Fibroblast of lung (primary cell): ENCODE measurements around the gene LYPD6. TPM values are rescaled to one million over a fixed set of nuclear protein-coding genes. Genes with fewer than 3 reads are reported as not detected.
"Not testable (repeated sequence)": the region's sequence is repeated elsewhere in the genome, so short reads cannot be mapped to it uniquely, and the experiment has no call there.

Experiments
- DNase-seq, 2 donors: peaks; one replicate each; pipeline versions ENCODE4 v3.0.0 to v3.0.0-alpha.2; 2010; ENCODE audit warnings: low read depth in 2 of 2
- H2AFZ ChIP-seq: 2 replicates; pipeline ENCODE4 v1.5.1; 2012; ENCODE audit warnings: low read length, control low read depth, inconsistent platforms
- H3K27ac ChIP-seq: 2 replicates; pipeline ENCODE4 v1.5.1; 2011; ENCODE audit warnings: low read length, control low read depth; ENCODE audit not compliant: insufficient read depth
- H3K27me3 ChIP-seq: 2 replicates; pipeline ENCODE4 v1.5.1; 2011; ENCODE audit warnings: mild to moderate bottlenecking, low read length; ENCODE audit not compliant: control insufficient read depth, insufficient read depth
- H3K36me3 ChIP-seq: 2 replicates; pipeline ENCODE4 v1.5.1; 2011; ENCODE audit warnings: low read length; ENCODE audit not compliant: control insufficient read depth, insufficient read depth
- H3K4me1 ChIP-seq: 2 replicates; pipeline ENCODE4 v1.5.1; 2011; ENCODE audit warnings: low read length; ENCODE audit not compliant: control insufficient read depth, insufficient read depth; ENCODE audit errors: extremely low read depth
- H3K4me2 ChIP-seq: 2 replicates; pipeline ENCODE4 v1.5.1; 2011; ENCODE audit warnings: low read length, control low read depth; ENCODE audit not compliant: insufficient read depth; ENCODE audit errors: extremely low read depth
- H3K4me3 ChIP-seq, 4 experiments: fragments of 200-600 bp in 1 of 4; sonication (generic) in 1 of 4; replicated peaks in 1 of 4; 2 replicates each; pipeline ENCODE4 v1.5.1; 2011 to 2016; ENCODE audit warnings: low read length in 4 of 4, low read depth in 3 of 4, mild to moderate bottlenecking in 3 of 4, control low read depth in 2 of 4, inconsistent platforms in 1 of 4, mixed read lengths in 1 of 4; ENCODE audit not compliant: insufficient read depth in 1 of 4; ENCODE audit errors: control extremely low read depth in 1 of 4
- H3K79me2 ChIP-seq: 2 replicates; pipeline ENCODE4 v1.5.1; 2012; ENCODE audit warnings: mild to moderate bottlenecking, low read length, inconsistent platforms; ENCODE audit not compliant: control insufficient read depth, insufficient read depth
- H3K9ac ChIP-seq: 2 replicates; pipeline ENCODE4 v1.5.1; 2011; ENCODE audit warnings: mild to moderate bottlenecking, low read length, control low read depth; ENCODE audit not compliant: insufficient read depth
- H3K9me3 ChIP-seq: 2 replicates; pipeline ENCODE4 v1.5.1; 2012; ENCODE audit warnings: low read depth, low read length; ENCODE audit not compliant: control insufficient read depth, insufficient read depth
- H4K20me1 ChIP-seq: 2 replicates; pipeline ENCODE4 v1.5.1; 2011; ENCODE audit warnings: low read length; ENCODE audit not compliant: control insufficient read depth, insufficient read depth; ENCODE audit errors: extremely low read depth
- EZH2 ChIP-seq: IDR thresholded peaks from 2 replicates; pipeline ENCODE4 v1.5.1; 2012; ENCODE audit warnings: low read length, control low read depth, mild to moderate bottlenecking; ENCODE audit errors: missing control alignments
- polyA plus RNA-seq, 2 donors: library from polyadenylated mRNA; depleted of rRNA in 1 of 2; stranded (reverse) in 1 of 2; unstranded in 1 of 2; fragments of >200 nt; gene quantifications; 2 replicates each; pipeline ENCODE4 v1.2.1, GENCODE V29; 2011 to 2012; ENCODE audit warnings: missing spikeins in 1 of 2
- total RNA-seq: library from RNA; depleted of rRNA; stranded (reverse); fragments of >200 nt; gene quantifications from 2 replicates; pipeline ENCODE4 v1.2.1, GENCODE V29; 2014
- TF ChIP-seq, protein P1 (sequence below), 2 donors: IDR thresholded peaks in 1 of 2; conservative IDR thresholded peaks in 1 of 2; 1 replicate in 1 of 2; 2 replicates in 1 of 2; pipeline ENCODE4 v1.5.1; 2011 to 2012; ENCODE audit warnings: low read length in 2 of 2, control low read depth in 1 of 2, inconsistent platforms in 1 of 2, low read depth in 1 of 2, mild to moderate bottlenecking in 1 of 2

The LYPD6 gene
- total and polyA plus RNA-seq, 2 donors (not counting 1 experiment from before 2014, with no cell fraction given), result 0.17 to 3.7 TPM

DNA sequence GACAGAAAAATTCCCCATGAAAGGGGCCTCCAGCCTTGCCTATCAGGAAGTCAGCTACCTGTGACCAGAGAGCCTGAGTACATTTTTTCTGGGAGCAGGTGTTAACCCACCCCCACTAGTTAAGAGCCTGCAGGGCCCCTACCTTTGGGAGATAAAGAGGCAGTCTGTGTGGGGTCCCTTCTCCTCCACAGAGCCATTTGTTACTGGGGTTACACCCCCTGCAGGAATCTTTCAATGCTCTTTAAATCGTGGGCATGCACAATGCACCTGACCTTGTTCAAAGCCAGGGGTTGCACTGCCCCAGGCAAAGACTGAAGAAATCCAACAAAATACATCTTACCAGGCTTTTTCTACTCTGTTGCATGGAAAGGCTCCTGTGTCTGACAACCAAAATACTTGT is 15.7 kb upstream of the LYPD6 start:
- H3K4me2 ChIP-seq, result no peak overlapping the region
- no peak overlapping the region for H3K9ac ChIP-seq
- H4K20me1 ChIP-seq, result no peaks in the 10 kb centered on the region
- no peaks in the 10 kb centered on the region for H3K9me3 ChIP-seq
- no peaks in the 10 kb centered on the region for H3K27me3 ChIP-seq
- H3K4me3 ChIP-seq, result no peak overlapping the region
- H2AFZ ChIP-seq, result no peak overlapping the region
- H3K36me3 ChIP-seq, result no peaks in the 10 kb centered on the region
- no peak for DNase-seq
- H3K4me1 ChIP-seq, result no peaks in the 10 kb centered on the region
- TF ChIP-seq, protein P1, sequence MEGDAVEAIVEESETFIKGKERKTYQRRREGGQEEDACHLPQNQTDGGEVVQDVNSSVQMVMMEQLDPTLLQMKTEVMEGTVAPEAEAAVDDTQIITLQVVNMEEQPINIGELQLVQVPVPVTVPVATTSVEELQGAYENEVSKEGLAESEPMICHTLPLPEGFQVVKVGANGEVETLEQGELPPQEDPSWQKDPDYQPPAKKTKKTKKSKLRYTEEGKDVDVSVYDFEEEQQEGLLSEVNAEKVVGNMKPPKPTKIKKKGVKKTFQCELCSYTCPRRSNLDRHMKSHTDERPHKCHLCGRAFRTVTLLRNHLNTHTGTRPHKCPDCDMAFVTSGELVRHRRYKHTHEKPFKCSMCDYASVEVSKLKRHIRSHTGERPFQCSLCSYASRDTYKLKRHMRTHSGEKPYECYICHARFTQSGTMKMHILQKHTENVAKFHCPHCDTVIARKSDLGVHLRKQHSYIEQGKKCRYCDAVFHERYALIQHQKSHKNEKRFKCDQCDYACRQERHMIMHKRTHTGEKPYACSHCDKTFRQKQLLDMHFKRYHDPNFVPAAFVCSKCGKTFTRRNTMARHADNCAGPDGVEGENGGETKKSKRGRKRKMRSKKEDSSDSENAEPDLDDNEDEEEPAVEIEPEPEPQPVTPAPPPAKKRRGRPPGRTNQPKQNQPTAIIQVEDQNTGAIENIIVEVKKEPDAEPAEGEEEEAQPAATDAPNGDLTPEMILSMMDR (conservative IDR thresholded peaks at IDR 0.05 in 1 of 2, IDR thresholded peaks at IDR 0.05 in 1 of 2; ENCODE audit: low read depth in 1 of 2, low read length in 2 of 2), result no peak
- TF ChIP-seq EZH2, result no peak
- H3K27ac ChIP-seq, result no peak overlapping the region
- H3K79me2 ChIP-seq, result no peaks in the 10 kb centered on the region

DNA sequence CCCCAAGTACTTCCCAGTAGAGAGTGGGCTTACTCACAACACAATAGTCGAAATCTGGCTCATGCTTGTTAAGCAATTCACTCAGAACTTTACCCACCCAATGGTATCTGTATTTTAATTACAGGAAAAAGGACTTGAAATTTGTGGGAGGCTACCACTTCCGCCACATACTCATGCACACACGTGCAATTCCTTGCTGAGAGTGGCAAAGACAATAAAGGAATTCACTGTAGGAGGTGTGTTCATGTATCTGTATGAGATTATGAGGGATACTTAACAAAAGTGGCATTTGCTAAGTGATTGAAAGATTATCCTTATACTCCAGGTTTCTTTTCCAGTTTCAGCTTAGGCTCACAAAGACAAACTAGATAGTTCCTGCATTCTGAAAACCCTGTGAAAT is 14.9 kb upstream of the LYPD6 start:
- Histone ChIP-seq H3K9me3 (no peaks in the 10 kb centered on the region), H3K27me3 (no peaks in the 10 kb centered on the region), H3K79me2 (no peaks in the 10 kb centered on the region), H3K4me3 (no peak overlapping the region), H4K20me1 (no peaks in the 10 kb centered on the region), H3K4me2 (no peak overlapping the region), H3K4me1 (no peaks in the 10 kb centered on the region), H3K27ac (no peak overlapping the region), H2AFZ (no peak overlapping the region), H3K36me3 (no peaks in the 10 kb centered on the region), H3K9ac (no peak overlapping the region)
- TF ChIP-seq, protein P1 (conservative IDR thresholded peaks at IDR 0.05 in 1 of 2, IDR thresholded peaks at IDR 0.05 in 1 of 2; ENCODE audit: low read depth in 1 of 2, low read length in 2 of 2), result no peak
- no peak for TF ChIP-seq EZH2
- no peak for DNase-seq

DNA sequence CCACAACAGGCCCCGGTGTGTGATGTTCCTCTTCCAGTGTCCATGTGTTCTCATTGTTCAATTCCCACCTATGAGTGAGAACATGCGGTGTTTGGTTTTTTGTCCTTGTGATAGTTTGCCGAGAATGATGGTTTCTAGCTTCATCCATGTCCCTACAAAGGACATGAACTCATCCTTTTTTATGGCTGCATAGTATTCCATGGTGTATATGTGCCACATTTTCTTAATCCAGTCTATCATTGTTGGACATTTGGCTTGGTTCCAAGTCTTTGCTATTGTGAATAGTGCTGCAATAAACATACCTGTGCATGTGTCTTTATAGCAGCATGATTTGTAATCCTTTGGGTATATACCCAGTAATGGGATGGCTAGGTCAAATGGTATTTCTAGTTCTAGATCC is 11.8 kb upstream of the LYPD6 start:
- H3K4me3 ChIP-seq, H3K27ac ChIP-seq, H3K79me2 ChIP-seq, H3K36me3 ChIP-seq, H3K4me2 ChIP-seq, H3K27me3 ChIP-seq, H3K9me3 ChIP-seq, H2AFZ ChIP-seq, H3K4me1 ChIP-seq, DNase-seq, H3K9ac ChIP-seq, H4K20me1 ChIP-seq: not testable (repeated sequence)
